IgD-negative memory B cell (primary cell): ENCODE measurements around the gene ITGA3. TPM values are rescaled to one million over a fixed set of nuclear protein-coding genes. Genes with fewer than 3 reads are reported as not detected.

Experiments
- H3K27ac Mint-ChIP-seq, 3 donors: one replicate each; pipeline ENCODE4 v1.8.0; 2020 to 2022; ENCODE audit warnings: mild to moderate bottlenecking in 3 of 3, mixed read lengths in 3 of 3, moderate library complexity in 1 of 3
- H3K27me3 Mint-ChIP-seq: one replicate; pipeline ENCODE4 v1.8.0; 2021; ENCODE audit warnings: mixed read lengths
- H3K36me3 Mint-ChIP-seq: one replicate; pipeline ENCODE4 v1.8.0; 2020; ENCODE audit warnings: mild to moderate bottlenecking, mixed read lengths
- H3K4me1 Mint-ChIP-seq, 3 donors: one replicate each; pipeline ENCODE4 v1.8.0; 2020 to 2022; ENCODE audit warnings: mixed read lengths in 3 of 3, mild to moderate bottlenecking in 1 of 3
- H3K4me3 Mint-ChIP-seq, 4 donors: one replicate each; pipeline ENCODE4 v1.8.0; 2020 to 2022; ENCODE audit warnings: mild to moderate bottlenecking in 4 of 4, mixed read lengths in 4 of 4, moderate library complexity in 3 of 4
- H3K9me3 Mint-ChIP-seq, 3 donors: one replicate each; pipeline ENCODE4 v1.8.0; 2020 to 2021; ENCODE audit warnings: mixed read lengths in 3 of 3, mild to moderate bottlenecking in 1 of 3
- polyA plus RNA-seq: library from polyadenylated mRNA; unstranded; fragments of 300-500 nt; fragmentation: Illumina TruSeq; gene quantifications from one replicate; pipeline ENCODE4 v1.2.3, GENCODE V29; 2021

Gene ITGA3
- polyA plus RNA-seq, 1 donor from 2014 or later, result 4.0 TPM

DNA sequence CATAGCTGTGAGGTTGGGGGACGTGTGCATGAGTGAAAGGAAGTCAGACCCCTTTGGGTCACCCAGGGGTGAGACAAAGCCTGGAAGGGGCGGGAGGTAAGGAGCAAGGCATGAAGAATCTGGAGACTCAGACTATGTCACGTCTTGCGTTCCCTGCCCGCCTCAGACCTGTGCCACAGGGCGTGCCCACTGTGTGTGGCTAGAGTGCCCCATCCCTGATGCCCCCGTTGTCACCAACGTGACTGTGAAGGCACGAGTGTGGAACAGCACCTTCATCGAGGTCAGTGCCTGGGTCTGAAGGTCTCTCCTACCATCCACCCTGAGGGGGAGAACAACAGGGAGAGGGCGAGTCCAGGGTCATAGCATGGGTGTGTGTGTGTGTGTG, 24.2 kb downstream of the ITGA3 start:
- H3K4me3 Mint-ChIP-seq, result peak overlapping the region in 3 of 4 donors; percentile 2 to 73 (median 63)
- no peaks in the 10 kb centered on the region for H3K9me3 Mint-ChIP-seq
- H3K36me3 Mint-ChIP-seq, result peaks cover 2% of the 10 kb centered on the region
- H3K4me1 Mint-ChIP-seq, result peaks cover 16 to 22% (median 21%) of the 10 kb centered on the region in 3 donors
- H3K27me3 Mint-ChIP-seq, result peaks cover 2% of the 10 kb centered on the region
- no peak overlapping the region for H3K27ac Mint-ChIP-seq

DNA sequence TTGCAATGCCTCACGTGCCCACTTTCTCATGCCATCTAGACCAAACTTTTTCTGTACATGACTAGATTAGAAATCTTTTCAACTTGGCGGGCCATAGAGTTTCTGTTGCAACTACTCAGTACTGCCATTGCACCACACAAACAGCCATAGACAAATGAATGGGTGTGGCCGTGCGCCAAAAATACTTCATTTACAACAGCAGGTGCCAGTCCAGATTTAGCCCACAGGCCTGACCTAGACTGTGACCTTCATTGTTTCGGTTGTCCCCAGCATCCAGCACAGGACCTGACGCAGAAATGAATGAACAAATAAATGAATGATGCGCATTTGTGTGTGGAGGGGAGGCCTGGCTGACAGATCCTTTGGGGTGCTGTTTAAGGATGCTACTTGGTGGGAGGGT, 24.9 kb downstream of the ITGA3 start:
- H3K36me3 Mint-ChIP-seq, result peaks cover 2% of the 10 kb centered on the region
- H3K27me3 Mint-ChIP-seq, result peaks cover 2% of the 10 kb centered on the region
- peaks cover 16 to 22% (median 21%) of the 10 kb centered on the region in 3 donors for H3K4me1 Mint-ChIP-seq
- peak overlapping the region in 3 of 4 donors; percentile 36 to 81 (median 47) for H3K4me3 Mint-ChIP-seq
- H3K27ac Mint-ChIP-seq, result peak overlapping the region in 2 of 3 donors; percentile 66 to 84
- H3K9me3 Mint-ChIP-seq, result no peaks in the 10 kb centered on the region

DNA sequence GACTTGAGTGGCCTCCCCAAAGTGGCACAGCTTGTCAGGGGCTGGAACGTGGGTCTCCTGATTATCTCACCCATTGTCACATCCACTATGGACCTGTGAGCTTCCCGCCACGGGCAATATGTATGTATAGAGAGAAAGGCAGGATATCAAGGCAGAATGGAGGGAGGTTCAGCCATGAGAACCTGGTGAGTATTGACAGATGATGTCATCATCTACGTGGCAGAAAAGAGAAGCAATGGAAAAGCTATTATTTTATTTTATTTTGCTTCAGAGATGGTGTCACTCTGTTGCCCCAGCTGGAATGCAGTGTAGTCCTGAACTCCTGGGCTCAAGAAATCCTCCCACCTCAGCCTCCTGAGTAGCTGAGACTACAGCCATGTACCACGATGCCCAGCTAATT, 25.8 kb downstream of the ITGA3 start:
- Mint-ChIP-seq H3K27ac (no peak overlapping the region), H3K4me3 (peak overlapping the region in 1 of 4 donors; percentile 41), H3K9me3 (no peaks in the 10 kb centered on the region), H3K36me3 (peaks cover 2% of the 10 kb centered on the region), H3K27me3 (peaks cover 2% of the 10 kb centered on the region), H3K4me1 (peaks cover 16 to 22% (median 21%) of the 10 kb centered on the region in 3 donors)

DNA sequence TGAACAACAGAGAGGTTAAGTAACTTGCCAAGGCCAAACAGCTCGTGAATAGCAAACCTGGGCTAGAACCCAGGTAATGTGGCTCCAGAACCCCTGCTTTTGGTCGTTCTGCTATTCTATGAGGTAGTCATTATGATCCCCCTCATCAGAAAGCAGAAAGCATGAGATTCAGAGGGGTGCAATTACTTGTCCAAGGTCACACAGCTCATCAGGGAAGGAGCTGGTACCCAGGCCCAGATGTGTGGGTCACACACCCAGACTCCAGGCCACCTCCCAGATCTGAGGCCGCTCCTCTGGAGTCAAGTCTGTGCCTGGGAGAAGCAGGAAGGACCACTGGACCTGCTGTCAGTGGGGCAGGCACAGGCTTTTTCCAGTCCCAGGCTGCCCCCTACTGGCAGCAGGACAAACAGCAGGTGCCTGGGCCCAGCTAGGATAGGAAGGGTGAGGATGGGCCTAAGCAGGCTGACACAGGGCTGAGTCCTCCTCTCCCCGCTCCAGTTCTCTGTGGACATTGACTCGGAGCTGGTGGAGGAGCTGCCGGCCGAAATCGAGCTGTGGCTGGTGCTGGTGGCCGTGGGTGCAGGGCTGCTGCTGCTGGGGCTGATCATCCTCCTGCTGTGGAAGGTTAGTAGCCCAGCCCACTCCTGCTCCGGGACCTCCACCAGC, 31.5 kb downstream of the ITGA3 start:
- Mint-ChIP-seq H3K9me3 (no peaks in the 10 kb centered on the region), H3K4me1 (no peaks in the 10 kb centered on the region), H3K27ac (no peak overlapping the region), H3K36me3 (peaks cover 2% of the 10 kb centered on the region), H3K27me3 (no peaks in the 10 kb centered on the region), H3K4me3 (no peak overlapping the region)

DNA sequence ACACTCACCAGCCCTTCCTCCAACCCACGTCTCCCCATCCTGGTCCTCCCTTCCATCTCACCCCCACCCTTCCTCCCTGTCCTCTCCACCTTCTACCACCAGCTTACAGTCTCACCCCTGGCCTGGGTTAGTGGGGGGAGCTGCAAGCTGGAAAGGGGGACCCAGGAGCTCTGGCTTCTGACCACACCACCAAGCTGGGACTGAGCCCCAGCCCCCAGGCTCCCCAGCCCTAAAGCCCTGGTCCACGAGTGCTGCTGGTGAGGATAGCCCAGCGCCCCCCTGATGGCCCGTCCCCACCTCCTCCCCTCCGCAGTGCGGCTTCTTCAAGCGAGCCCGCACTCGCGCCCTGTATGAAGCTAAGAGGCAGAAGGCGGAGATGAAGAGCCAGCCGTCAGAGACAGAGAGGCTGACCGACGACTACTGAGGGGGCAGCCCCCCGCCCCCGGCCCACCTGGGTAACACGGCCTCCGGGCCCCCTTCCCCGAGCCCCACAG, 32.0 kb downstream of the ITGA3 start:
- H3K27me3 Mint-ChIP-seq, result no peaks in the 10 kb centered on the region
- H3K4me3 Mint-ChIP-seq, result no peak overlapping the region
- H3K27ac Mint-ChIP-seq, result no peak overlapping the region
- no peaks in the 10 kb centered on the region for H3K4me1 Mint-ChIP-seq
- no peaks in the 10 kb centered on the region for H3K36me3 Mint-ChIP-seq
- H3K9me3 Mint-ChIP-seq, result no peaks in the 10 kb centered on the region

GRCh38 chr17:50088952-50089825, 33.3 kb downstream of the ITGA3 start:
- Mint-ChIP-seq H3K27me3 (no peaks in the 10 kb centered on the region), H3K4me1 (peaks cover 0 to 3% (median 0%) of the 10 kb centered on the region in 3 donors), H3K9me3 (no peaks in the 10 kb centered on the region), H3K27ac (no peak overlapping the region), H3K36me3 (peaks cover 2% of the 10 kb centered on the region), H3K4me3 (peak overlapping the region in 1 of 4 donors; percentile 35)

DNA sequence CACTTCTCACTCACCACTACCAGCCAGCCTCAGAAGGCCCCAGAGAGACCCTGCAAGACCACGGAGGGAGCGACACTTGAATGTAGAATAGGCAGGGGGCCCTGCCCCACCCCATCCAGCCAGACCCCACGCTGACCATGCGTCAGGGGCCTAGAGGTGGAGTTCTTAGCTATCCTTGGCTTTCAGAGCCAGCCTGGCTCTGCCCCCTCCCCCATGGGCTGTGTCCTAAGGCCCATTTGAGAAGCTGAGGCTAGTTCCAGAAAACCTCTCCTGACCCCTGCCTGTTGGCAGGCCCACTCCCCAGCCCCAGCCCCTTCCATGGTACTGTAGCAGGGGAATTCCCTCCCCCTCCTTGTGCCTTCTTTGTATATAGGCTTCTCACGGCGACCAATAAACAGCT, 34.2 kb downstream of the ITGA3 start:
- Mint-ChIP-seq H3K27ac (no peak overlapping the region), H3K4me1 (peaks cover 0 to 4% (median under 1%) of the 10 kb centered on the region in 3 donors), H3K9me3 (no peaks in the 10 kb centered on the region), H3K4me3 (peak overlapping the region in 1 of 4 donors; percentile 35), H3K36me3 (peaks cover 2% of the 10 kb centered on the region), H3K27me3 (no peaks in the 10 kb centered on the region)

- H3K36me3 Mint-ChIP-seq, result peaks cover 2% of the 10 kb centered on the region
- H3K9me3 Mint-ChIP-seq, result no peaks in the 10 kb centered on the region
- H3K4me3 Mint-ChIP-seq, result no peak overlapping the region
- peaks cover 0 to 10% (median 9%) of the 10 kb centered on the region in 3 donors for H3K4me1 Mint-ChIP-seq
- H3K27me3 Mint-ChIP-seq, result no peaks in the 10 kb centered on the region
- peak overlapping the region in 2 of 3 donors; percentile 41 to 71 for H3K27ac Mint-ChIP-seq
Observed at GRCh38 chr17:50090971-50091917, 35.3 kb downstream of the ITGA3 start.

GRCh38 chr17:50091918-50092285, 36.0 kb downstream of the ITGA3 start:
- Mint-ChIP-seq H3K27ac (no peak overlapping the region), H3K36me3 (peaks cover 2% of the 10 kb centered on the region), H3K27me3 (no peaks in the 10 kb centered on the region), H3K4me1 (peaks cover 0 to 14% (median 10%) of the 10 kb centered on the region in 3 donors), H3K9me3 (no peaks in the 10 kb centered on the region), H3K4me3 (peak overlapping the region in 1 of 4 donors; percentile 65)

DNA sequence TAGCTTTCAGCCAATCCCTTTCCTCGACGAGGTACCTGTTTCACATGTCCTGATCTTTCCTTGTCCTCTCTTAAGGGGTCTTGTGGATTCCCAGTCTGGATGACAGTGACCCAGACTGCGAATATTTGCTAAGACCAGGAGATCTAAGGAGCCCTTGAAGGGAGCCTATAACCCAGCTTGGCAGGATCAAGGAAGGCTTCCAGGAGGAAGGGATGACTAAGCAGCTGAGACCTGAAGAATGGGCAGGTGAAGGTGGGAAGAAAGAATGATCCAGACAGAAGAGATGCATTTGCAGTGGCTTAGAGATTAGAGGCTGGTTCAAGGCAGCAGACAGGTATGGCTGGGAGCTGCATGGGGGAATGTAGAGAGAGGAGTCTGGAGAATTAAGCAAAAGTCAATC, 37.3 kb downstream of the ITGA3 start:
- H3K27ac Mint-ChIP-seq, result peak overlapping the region in 1 of 3 donors; percentile 64
- peaks cover 2% of the 10 kb centered on the region for H3K36me3 Mint-ChIP-seq

GRCh38 chr17:50093807-50094206, 37.9 kb downstream of the ITGA3 start:
- peak overlapping the region in 2 of 3 donors; percentile 64 to 96 for H3K27ac Mint-ChIP-seq
- H3K27me3 Mint-ChIP-seq, result no peaks in the 10 kb centered on the region
- peaks cover 4% of the 10 kb centered on the region for H3K36me3 Mint-ChIP-seq
- H3K4me1 Mint-ChIP-seq, result peaks cover 0 to 18% (median 13%) of the 10 kb centered on the region in 3 donors
- H3K4me3 Mint-ChIP-seq, result peak overlapping the region; percentile 91 to 99 (median 96)
- no peaks in the 10 kb centered on the region for H3K9me3 Mint-ChIP-seq

More for the DNA sequence above, 37.3 kb downstream of the ITGA3 start:
- peak overlapping the region in 1 of 4 donors; percentile 91 for H3K4me3 Mint-ChIP-seq
- no peaks in the 10 kb centered on the region for H3K9me3 Mint-ChIP-seq
- no peaks in the 10 kb centered on the region for H3K27me3 Mint-ChIP-seq
- peaks cover 0 to 14% (median 10%) of the 10 kb centered on the region in 3 donors for H3K4me1 Mint-ChIP-seq

GRCh38 chr17:50094243-50094752, 38.4 kb downstream of the ITGA3 start:
- peak overlapping the region; percentile 91 to 99 (median 96) for H3K4me3 Mint-ChIP-seq
- peaks cover 4% of the 10 kb centered on the region for H3K36me3 Mint-ChIP-seq
- H3K27ac Mint-ChIP-seq, result peak overlapping the region; percentile 64 to 96 (median 79)
- peaks cover 0 to 18% (median 14%) of the 10 kb centered on the region in 3 donors for H3K4me1 Mint-ChIP-seq
- H3K27me3 Mint-ChIP-seq, result no peaks in the 10 kb centered on the region
- no peaks in the 10 kb centered on the region for H3K9me3 Mint-ChIP-seq

DNA sequence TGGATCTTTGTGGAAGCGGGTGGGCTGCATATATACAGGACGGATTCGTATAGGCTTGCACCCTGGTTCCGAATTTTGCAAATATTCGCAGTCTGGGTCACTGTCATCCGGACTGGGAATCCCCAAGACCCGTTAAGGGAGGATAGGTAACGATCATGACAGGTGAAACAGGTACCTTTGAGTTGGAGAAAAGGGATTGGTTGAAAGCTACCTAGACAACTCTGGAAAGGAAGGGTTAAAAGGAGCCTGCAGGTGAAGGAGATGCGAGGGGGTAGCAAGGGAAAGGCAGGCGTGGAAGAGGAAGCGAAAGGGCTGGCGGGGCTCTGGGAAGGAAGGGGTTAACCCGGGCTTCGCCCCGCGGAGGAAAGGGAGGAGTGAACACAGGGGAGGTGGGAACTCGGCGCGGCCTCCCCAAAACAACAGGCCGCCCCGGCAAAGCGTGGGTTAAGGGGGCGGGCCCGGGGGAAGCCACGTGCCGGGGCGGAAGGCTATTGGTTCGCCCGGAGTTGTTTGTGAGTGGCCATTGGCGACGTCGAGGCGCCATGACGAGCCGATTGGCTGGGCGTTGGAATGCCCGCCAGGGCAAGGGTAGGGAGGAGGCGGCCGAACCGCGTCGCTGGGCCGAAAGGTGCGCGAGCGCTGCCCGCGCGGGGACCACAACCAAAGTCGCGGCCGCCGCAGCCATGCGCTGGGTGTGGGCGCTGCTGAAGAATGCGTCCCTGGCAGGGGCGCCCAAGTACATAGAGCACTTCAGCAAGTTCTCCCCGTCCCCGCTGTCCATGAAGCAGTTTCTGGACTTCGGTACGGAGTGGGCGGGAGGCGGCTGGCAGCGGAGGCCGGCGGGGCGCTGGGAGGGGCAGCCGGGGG, 39.1 kb downstream of the ITGA3 start, which contains the start of gene PDK2:
TSS of gene PDK2 (plus strand) at position 599 of the 867 bp plus-strand sequence. CDS start at position 684, 85 bp downstream.
- H3K9me3 Mint-ChIP-seq, result no peaks in the 10 kb centered on the region
- peaks cover 4% of the 10 kb centered on the region for H3K36me3 Mint-ChIP-seq
- H3K4me3 Mint-ChIP-seq, result peak within 1 kb of the TSS; percentile 91 to 99 (median 96)
- peaks cover 0 to 18% (median 17%) of the 10 kb centered on the region in 3 donors for H3K4me1 Mint-ChIP-seq
- peak within 1 kb of the TSS; percentile 64 to 96 (median 79) for H3K27ac Mint-ChIP-seq
- no peaks in the 10 kb centered on the region for H3K27me3 Mint-ChIP-seq
